VCaP (cell line): ENCODE results near the gene POM121.
"Not testable (repeated sequence)": the region's sequence is repeated elsewhere in the genome, so short reads cannot be mapped to it uniquely, and the experiment has no call there.

ENCODE experiments used
- H3K27ac ChIP-seq: fragments of 450-650 bp; 2 replicates; pipeline ENCODE4 v1.5.1; 2017

Gene POM121

DNA sequence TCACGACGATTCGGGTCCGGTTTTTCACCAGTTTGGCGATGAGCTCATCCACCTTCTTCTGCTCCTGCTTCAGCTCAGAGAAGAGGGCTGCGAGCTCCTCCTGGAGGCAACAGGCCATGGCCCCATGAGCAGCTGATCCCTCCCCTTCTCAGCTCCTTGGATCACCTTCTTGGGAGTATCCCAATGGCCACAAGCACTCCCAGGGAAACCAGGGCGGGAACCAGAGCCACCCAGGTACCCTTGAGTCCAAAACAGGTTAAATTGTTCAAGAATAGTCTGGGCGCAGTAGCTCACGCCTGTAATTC is 36.4 kb downstream of the POM121 start:
- H3K27ac ChIP-seq, result not testable (repeated sequence)

DNA sequence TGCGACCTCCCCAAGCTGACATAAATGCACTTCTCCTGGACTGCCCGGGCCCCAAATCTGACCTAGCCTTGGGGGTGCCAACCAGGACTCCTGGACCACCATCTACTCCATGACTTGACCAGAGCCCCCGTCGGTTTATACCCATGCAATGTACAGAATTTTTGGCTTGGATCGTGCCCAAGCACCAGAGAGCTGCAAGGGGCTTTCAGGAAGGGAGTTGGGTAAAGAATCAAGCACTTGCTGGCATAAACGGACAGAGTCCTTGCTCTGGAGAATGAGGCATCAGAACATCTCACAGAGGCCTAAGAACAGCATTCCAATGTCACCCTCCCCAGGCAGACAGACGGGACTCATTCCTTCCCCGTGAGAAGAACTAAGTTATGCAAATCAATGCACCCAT is 38.2 kb downstream of the POM121 start:
- not testable (repeated sequence) for H3K27ac ChIP-seq

DNA sequence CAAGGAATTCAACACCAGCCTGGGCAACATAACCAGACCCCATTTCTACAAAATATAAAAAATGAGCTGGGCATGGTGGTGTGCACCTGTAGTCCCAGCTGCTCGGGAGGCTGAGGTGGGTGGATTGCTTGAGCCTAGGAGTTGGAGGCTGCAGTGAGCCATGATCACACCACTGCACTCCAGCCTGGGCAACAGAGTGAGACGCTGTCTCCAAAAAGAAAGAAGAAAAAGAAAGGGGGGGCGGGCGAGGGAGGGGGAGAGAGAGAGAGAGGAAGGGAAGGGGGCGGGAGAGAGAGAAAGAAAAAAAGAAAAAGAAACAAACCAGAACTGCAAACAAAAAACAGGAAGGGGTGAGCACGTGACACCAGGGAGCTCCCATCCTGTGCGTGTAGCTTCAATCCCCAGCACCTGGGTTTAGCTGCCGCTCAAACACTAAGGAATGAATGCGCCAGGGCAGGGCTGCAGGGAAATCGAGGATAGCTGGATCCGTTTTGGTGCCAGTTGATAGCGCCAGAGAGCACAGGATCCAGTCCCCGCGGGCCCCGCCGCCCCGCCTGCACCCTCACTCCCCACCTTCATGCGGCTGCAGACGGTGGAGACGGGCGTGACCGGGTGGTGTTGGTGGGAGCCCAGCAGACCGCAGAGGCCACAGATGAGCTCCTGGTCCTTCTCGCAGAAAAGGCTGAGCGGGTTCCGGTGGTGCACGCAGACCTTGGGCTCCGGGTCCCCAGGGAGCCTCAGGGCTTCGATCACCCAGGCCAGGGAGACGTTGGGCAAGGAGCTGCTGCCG is 40.5 kb downstream of the POM121 start:
- not testable (repeated sequence) for H3K27ac ChIP-seq

DNA sequence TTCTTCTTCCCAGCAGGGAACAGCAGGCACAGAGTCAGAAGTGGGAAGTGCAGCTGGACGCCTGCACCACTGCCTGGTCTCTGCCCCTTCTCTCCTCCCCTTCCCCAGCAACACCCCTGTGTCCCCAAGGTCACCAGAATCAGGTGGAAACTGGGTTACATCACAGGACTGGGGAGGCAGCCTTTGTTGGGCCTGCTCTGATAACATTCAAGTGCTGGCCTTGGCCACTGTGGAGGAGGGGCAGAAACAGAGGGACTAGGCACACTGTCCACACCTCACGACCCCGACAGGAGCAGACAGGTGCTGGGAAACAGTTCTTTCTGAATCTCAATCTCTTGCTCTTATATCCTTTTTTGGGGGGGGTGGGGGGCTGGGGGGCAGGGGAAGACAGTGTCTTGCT is 42.0 kb downstream of the POM121 start:
- not testable (repeated sequence) for H3K27ac ChIP-seq

DNA sequence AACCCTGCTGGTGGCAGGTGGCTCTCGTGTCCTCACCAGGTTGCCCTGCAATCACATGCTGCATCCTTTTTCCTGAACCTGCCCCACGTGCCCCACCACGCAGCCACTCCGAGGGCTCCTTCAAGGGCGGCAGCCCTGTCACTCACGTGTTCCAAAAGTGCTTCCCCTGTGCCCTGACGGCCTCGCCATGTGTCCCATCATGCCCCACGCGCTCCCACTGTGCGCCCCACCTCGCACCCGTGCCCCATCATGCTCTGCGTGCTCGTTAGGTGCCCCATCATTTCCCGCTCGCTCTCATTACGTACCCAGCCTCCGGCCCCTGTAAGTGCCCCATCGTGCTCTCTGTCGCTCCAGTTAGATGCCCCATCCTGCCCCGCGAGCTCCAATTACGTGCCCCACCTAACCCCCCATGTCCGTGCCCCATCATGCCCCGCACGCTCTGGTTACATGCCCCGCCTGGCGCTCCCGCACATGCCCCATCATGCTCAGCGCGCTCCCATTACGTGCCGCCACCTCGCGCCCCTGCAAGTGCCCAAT is 44.2 kb downstream of the POM121 start, which contains the start of gene TRIM74:
Gene TRIM74 (minus strand): TSS at position 487 of the 537 bp plus-strand sequence. CDS start 3,309 bp downstream, outside the sequence.
- H3K27ac ChIP-seq, result not testable (repeated sequence)

DNA sequence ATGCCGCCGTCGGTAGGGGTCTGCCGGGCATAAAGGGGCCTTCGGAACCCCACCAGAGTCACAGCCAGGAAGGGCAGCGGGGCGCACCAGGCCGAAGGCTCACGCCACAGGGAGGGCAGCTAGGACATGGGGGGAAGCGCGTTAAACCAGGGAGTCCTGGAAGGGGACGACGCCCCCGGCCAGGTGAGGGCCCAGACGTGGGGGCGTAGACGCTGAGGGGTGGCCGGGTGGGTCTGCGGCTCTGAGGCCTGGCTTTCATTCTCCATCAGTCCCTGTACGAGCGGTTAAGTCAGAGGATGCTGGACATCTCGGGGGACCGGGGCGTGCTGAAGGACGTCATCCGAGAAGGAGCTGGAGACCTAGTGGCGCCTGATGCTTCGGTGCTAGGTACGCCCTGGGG is 44.8 kb downstream of the POM121 start:
- H3K27ac ChIP-seq, result not testable (repeated sequence)

DNA sequence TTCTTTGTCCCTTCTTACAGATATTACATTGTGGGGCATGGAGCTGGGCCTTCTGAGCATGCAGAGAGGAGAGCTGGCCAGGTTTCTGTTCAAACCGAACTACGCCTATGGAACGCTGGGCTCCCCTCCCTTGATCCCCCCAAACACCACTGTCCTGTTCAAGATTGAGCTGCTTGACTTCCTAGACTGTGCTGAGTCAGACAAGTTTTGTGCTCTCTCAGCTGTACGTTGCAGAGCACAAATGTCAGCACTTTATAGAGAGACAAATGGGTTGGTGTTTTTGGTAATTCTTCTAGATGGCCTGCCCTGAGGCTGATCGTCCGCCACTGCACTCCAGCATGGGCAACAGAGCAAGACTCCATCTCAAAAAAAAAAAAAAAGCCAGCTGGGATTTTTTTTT is 46.6 kb downstream of the POM121 start:
- H3K27ac ChIP-seq, result not testable (repeated sequence)

DNA sequence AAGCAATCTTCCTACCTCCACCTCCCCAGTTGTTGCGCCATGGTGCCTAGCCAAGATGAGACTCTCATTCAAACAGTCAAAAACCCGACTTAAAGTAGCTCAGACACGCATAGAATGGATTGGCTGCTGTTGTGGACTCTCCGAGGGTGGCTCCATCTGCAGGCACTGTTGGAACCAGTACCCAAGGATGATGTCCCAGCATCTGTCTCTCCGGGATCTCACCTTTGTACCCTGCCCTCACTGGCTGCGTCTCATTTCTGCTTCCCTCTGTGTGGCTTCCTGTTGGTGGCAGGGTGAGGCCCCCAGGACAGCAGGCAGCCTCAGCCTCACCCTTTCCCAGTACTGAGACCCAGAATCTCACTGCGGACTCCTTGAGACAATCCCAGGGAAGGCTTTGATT is 49.9 kb downstream of the POM121 start:
- not testable (repeated sequence) for H3K27ac ChIP-seq

DNA sequence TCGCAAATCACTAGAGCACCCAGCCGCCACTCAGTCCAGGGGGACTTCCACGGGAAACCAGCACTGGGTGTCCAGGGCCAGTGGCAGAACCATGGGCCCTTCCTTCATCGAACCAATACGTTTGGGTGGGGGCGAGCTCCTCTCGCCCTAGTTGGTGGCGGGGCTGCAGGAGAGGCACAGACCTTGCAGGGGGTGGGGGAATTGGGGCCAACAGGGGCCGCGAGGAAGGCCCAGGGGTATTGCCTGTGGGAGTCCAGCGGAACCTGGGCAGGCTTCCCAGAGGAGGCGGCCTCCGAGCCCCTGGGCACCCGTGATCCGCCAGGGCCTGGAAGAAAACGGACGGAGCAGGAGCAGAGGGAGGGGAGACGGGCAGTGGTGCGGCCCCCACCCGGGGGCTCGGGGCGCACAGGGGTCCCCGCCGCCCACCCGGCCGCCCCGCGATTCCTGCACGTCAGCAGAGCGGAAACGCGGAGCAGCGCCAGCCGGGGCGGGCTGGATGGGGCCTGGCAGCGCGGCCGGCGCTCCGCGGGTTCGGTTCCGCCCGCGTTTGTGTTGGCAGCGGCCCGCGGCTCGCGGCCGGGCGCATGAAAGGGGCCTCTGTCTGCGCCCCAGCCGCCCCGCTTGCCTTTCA is 50.9 kb downstream of the POM121 start:
- not testable (repeated sequence) for H3K27ac ChIP-seq

DNA sequence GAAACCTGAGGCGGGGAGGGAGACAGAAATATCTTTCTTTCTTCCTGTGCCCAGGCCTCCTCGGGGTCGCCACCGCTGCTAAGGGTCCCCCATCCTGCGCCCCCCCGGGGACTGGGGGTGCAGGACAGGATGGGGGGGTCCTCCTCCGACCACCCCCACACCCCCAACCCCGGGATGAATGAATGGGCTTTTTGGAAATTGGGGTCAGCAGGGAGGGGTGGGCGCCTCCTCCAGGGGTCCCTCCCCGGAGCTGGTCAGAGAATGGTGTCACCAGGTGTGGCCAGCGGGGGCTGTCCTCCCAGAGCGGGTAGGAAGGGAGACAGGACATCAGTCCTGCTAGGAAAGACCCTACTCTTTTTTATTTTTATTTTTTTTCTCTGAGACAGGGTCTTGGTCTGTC is 51.5 kb downstream of the POM121 start:
- H3K27ac ChIP-seq, result not testable (repeated sequence)

DNA sequence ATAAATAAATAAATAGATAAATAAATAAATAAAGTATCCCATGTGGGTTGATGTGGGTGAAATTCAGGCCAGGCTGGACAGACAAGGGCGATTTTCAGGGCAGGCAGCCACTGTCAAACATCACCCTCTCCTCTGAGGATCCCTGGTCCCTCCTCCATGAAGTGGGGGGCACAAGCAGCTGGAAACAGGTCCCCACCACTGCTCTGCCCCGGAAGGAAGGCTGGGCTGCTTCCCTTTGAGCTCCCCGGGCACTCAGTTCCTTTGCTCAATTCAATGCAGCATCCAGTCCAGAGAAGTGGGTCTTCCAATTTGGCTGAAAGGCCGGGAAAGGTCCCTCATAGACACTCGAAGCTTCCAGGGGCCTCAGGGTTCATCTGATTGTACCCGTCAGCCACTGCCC is 55.5 kb downstream of the POM121 start:
- not testable (repeated sequence) for H3K27ac ChIP-seq

DNA sequence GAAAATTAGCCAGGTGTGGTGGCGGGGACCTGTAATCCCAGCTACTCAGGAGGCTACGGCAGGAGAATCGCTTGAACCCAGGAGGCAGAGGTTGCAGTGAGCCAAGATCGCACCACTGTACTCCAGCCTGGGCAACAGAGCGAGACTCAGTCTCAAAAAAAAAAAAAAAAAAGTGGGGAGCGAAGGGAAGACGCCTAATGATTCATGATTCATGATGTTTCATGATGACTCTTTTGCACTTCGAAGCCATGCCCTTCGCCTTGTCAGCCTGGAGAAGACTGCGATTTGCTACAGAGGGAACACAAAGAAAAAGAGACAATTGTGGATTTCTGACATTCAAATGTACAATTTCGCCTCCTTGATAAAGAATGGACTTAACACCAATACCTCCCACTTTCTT is 57.2 kb downstream of the POM121 start:
- not testable (repeated sequence) for H3K27ac ChIP-seq

DNA sequence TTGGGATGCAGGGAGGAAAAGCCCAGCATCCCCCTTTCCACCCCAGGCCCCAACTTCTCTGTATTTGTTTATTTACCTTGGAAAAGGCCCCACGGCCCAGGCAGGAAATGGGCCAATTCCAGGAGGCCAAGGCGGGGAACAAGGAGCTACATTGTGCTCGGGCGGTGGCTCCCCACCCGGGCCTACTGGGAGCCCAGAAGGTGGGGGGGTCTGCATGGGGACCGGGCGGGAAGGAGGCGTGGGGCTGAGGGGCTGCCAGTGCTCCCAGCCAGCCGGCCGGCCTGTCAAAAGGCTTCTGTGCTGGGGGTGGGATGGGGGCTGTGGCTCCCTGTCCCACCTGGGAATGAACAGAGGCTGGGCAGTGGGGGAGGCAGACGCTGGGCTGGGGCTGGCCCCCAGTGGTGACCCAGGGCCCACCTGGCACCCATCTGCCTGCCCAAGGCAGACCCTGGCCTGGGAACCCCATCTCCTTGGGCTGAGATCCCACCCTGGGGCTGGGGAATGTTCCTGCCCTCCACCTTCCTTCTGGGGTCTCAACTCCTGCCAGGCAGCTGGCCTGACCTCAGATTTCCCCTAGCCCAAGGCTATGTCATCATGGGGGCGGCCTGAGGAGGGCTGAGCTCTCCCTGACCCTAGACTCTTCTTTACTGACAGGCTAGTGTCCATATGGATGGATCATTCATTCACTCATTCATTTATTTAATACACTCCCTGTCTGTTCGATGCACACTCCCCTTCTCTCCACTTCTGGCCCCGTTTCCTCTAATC is 65.4 kb downstream of the POM121 start:
- H3K27ac ChIP-seq, result not testable (repeated sequence)

DNA sequence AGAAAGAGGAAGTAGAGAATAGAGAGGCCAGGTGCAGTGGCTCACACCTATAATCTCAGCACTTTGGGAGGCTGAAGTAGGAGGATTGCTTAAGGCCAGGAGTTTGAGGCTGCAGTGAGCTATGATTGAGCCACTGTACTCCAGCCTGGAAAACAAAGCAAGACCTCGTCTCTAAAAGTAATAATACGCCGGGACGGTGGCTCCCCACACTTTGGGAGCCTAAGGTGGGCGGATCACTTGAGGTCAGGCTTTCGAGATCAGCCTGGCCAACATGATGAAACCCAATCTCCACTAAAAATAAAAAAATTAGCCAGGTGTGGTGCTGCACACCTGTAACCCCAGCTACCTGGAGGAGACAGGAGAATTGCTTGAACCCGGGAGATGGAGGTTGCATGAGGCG is 70.6 kb downstream of the POM121 start:
- not testable (repeated sequence) for H3K27ac ChIP-seq

DNA sequence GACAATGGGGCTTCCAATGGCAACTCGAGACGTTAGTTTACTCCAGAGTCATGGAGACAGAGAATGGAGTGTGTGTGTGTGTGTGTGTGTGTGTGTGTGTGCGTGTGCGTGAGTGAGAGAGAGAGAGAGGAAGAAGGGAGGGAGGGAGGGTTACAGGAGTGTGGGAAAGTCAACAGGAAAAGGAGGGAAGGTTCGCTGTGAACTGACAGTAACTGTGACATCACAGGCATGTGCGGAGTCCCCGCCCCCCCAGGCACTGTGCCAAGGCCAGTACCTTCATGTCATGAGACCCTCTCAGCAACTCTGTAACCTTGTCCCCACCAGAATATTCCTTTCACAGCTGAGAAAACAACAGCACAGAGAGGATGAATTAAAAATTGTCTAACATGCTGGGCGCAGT is 72.6 kb downstream of the POM121 start:
- H3K27ac ChIP-seq, result not testable (repeated sequence)

DNA sequence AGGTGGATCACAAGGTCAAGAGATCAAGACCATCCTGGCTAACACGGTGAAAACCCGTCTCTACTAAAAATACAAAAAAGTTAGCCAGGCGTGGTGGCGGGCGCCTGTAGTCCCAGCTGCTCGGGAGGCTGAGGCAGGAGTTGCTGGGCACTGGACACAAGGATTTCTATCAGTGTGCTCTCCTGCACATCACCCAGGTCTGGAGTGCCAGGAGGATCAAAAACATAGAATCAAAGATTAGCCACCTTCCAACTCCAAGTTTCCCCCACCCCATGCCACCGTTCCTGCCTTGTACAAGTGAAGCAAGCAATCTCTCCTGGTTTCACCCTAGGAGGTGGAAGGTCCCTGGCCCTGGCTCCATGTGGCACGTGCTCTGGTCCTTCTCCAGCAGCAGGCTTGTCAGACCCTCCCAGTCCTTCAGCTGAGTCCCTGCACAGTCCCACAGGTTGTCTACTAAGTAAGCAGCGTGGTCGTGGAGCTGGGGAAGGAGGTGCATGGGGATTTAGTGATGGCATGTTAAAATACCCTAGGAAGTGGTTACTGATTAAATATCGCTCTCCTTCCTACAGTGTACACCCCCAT is 73.1 kb downstream of the POM121 start:
- not testable (repeated sequence) for H3K27ac ChIP-seq
